GM18499 (cell line): ENCODE results near the gene NLRP5.
"Not testable (repeated sequence)": the region's sequence is repeated elsewhere in the genome, so short reads cannot be mapped to it uniquely, and the experiment has no call there.

Experiments used
- ATAC-seq: cut with Tn5 transposase; IDR thresholded peaks from one replicate; pipeline ENCODE4 v1.9.1; 2021; ENCODE audit warnings: moderate number of reproducible peaks; ENCODE audit not compliant: insufficient read depth, unreplicated experiment

Gene NLRP5

GRCh38 chr19:55986487-55986886 lies at the start of gene NLRP5:
TSS of gene NLRP5 (plus strand) at chr19:55986775.
- ATAC-seq = no peak

- ATAC-seq = no peak
Measured at GRCh38 chr19:55939206-55939605, 47.4 kb upstream of the NLRP5 start.

GRCh38 chr19:55940306-55940705 lies 46.3 kb upstream of the NLRP5 start:
- no peak for ATAC-seq

GRCh38 chr19:55947532-55947931 lies 39.0 kb upstream of the NLRP5 start, which contains the start of gene NLRP8:
TSS of gene NLRP8 (plus strand) at chr19:55947832.
- ATAC-seq = no peak

GRCh38 chr19:55950566-55950965 lies 36.0 kb upstream of the NLRP5 start:
- not testable (repeated sequence) for ATAC-seq

GRCh38 chr19:55956431-55956830 lies 30.1 kb upstream of the NLRP5 start:
- no peak for ATAC-seq

GRCh38 chr19:55958356-55958755 lies 28.2 kb upstream of the NLRP5 start:
- no peak for ATAC-seq

- ATAC-seq = no peak
Measured at GRCh38 chr19:55959996-55960675, 26.4 kb upstream of the NLRP5 start.

GRCh38 chr19:55962186-55962585 lies 24.4 kb upstream of the NLRP5 start:
- no peak for ATAC-seq

GRCh38 chr19:55973982-55974381 lies 12.6 kb upstream of the NLRP5 start:
- ATAC-seq = no peak

- ATAC-seq = no peak
Measured at GRCh38 chr19:55980415-55980814, 6.2 kb upstream of the NLRP5 start.

- ATAC-seq = no peak
Measured at GRCh38 chr19:55985254-55985653, 1.3 kb upstream of the NLRP5 start.

GRCh38 chr19:55990831-55991230 lies 4.3 kb downstream of the NLRP5 start:
- ATAC-seq = no peak

GRCh38 chr19:55993492-55993891 lies 6.9 kb downstream of the NLRP5 start:
- ATAC-seq = no peak

GRCh38 chr19:56014765-56015164 lies 28.2 kb downstream of the NLRP5 start:
- ATAC-seq = no peak

GRCh38 chr19:56015756-56016155 lies 29.2 kb downstream of the NLRP5 start:
- no peak for ATAC-seq

- ATAC-seq = not testable (repeated sequence)
Measured at GRCh38 chr19:56019325-56019724, 32.8 kb downstream of the NLRP5 start.

- not testable (repeated sequence) for ATAC-seq
Measured at GRCh38 chr19:56020355-56020975, 33.9 kb downstream of the NLRP5 start.

GRCh38 chr19:56026769-56027168 lies 40.2 kb downstream of the NLRP5 start:
- no peak for ATAC-seq

- ATAC-seq = no peak
Measured at GRCh38 chr19:56053596-56053995, 67.0 kb downstream of the NLRP5 start.

- ATAC-seq = no peak
Measured at GRCh38 chr19:56066152-56067023, 79.8 kb downstream of the NLRP5 start.
